22Rv1 (cell line): ENCODE data around the gene CRAMP1.

ENCODE experiments used
- CTCF ChIP-seq: fragments of 450-650 bp; IDR thresholded peaks from 2 replicates; pipeline ENCODE4 v1.5.1; 2017; ENCODE audit warnings: mild to moderate bottlenecking
- ZFX ChIP-seq: fragments of 450-650 bp; IDR thresholded peaks from 2 replicates; pipeline ENCODE4 v1.6.1; 2017; ENCODE audit warnings: antibody characterized with exemption, borderline replicate concordance

GRCh38 chr16:1579214-1579613 is 32.9 kb upstream of the CRAMP1 start:
- TF ChIP-seq CTCF: no peak
- no peak for TF ChIP-seq ZFX
